ENCODE results near the gene SOCS3.

The SOCS3 gene

GRCh38 chr17:78330570-78331224, 29.2 kb downstream of the SOCS3 start:
- DNase-seq = peak in 2 of 51 donors; percentile 22 to 48

GRCh38 chr17:78329263-78330059, 30.4 kb downstream of the SOCS3 start:
- DNase-seq = peak in 3 of 51 donors; percentile 16 to 37 (median 25)

- no peak for DNase-seq
These were observed 32.0 kb downstream of the SOCS3 start for GRCh38 chr17:78327880-78328279.

- DNase-seq = peak in 2 of 51 donors; percentile 26 to 46
These were observed 34.7 kb downstream of the SOCS3 start for GRCh38 chr17:78325076-78325687.

- peak in 40 of 51 donors; percentile 10 to 77 (median 58) for DNase-seq
These were observed 35.3 kb downstream of the SOCS3 start for GRCh38 chr17:78324391-78325075.

GRCh38 chr17:78323826-78324390, 36.0 kb downstream of the SOCS3 start:
- DNase-seq = no peak

GRCh38 chr17:78322858-78323455, 36.9 kb downstream of the SOCS3 start:
- DNase-seq = no peak

- no peak for DNase-seq
These were observed 37.5 kb downstream of the SOCS3 start for GRCh38 chr17:78322327-78322857.

- DNase-seq = no peak
These were observed 41.0 kb downstream of the SOCS3 start for GRCh38 chr17:78318843-78319242.

GRCh38 chr17:78318407-78318806, 41.5 kb downstream of the SOCS3 start:
- DNase-seq = no peak

GRCh38 chr17:78317794-78318400, 42.0 kb downstream of the SOCS3 start:
- no peak for DNase-seq

GRCh38 chr17:78316867-78317789, 42.7 kb downstream of the SOCS3 start:
- no peak for DNase-seq

GRCh38 chr17:78316115-78316866, 43.6 kb downstream of the SOCS3 start:
- no peak for DNase-seq

GRCh38 chr17:78315355-78316114, 44.3 kb downstream of the SOCS3 start:
- peak in 5 of 51 donors; percentile 15 to 69 (median 26) for DNase-seq

- no peak for DNase-seq
These were observed 45.1 kb downstream of the SOCS3 start for GRCh38 chr17:78314683-78315354.

- DNase-seq = peak in 15 of 51 donors; percentile 4 to 52 (median 25)
These were observed 45.9 kb downstream of the SOCS3 start for GRCh38 chr17:78313735-78314648.
